MCF 10A (cell line): ENCODE measurements around the gene ARHGEF28. TPM values are rescaled to one million over a fixed set of nuclear protein-coding genes. Genes with fewer than 3 reads are reported as not detected.
A peak's percentile ranks its signal among the peaks of the same experiment; 100 is the strongest.

Experiments
- BruUV-seq: library from RNA; stranded (reverse); fragments of 400-500 nt; replicated peaks from 2 replicates; lab custom pipeline; 2021; lab: Mats Ljungman, UMichigan
- CTCF ChIA-PET: fragments of 300-600 bp; sonication (Branson Sonifier 250); formaldehyde crosslinking; extraction: SDS; loops from one replicate; lab custom pipeline; 2021; ENCODE audit warnings: antibody characterized with exemption, inconsistent platforms; lab: Yijun Ruan, JAX
- POLR2A ChIA-PET: fragments of 300-600, 350-650 bp; sonication (Branson Sonifier 250); formaldehyde crosslinking; extraction: SDS; loops from one replicate; lab custom pipeline; 2020; ENCODE audit warnings: antibody characterized with exemption, inconsistent platforms; lab: Yijun Ruan, JAX
- DNase-seq: peaks from one replicate; pipeline ENCODE4 v3.0.0-alpha.2; 2018; ENCODE audit not compliant: unreplicated experiment
- H3K27ac Mint-ChIP-seq: one replicate; pipeline ENCODE4 v1.8.0; 2022; ENCODE audit warnings: mild to moderate bottlenecking, low read depth, mixed read lengths; ENCODE audit not compliant: unreplicated experiment
- H3K27me3 Mint-ChIP-seq: one replicate; pipeline ENCODE4 v1.8.0; 2022; ENCODE audit warnings: mixed read lengths; ENCODE audit not compliant: insufficient read depth, unreplicated experiment
- H3K36me3 Mint-ChIP-seq: one replicate; pipeline ENCODE4 v1.8.0; 2022; ENCODE audit warnings: mild to moderate bottlenecking, moderate library complexity, mixed read lengths; ENCODE audit not compliant: insufficient read depth, unreplicated experiment
- H3K4me1 Mint-ChIP-seq: one replicate; pipeline ENCODE4 v1.8.0; 2022; ENCODE audit warnings: mixed read lengths; ENCODE audit not compliant: insufficient read depth, unreplicated experiment
- H3K4me3 Mint-ChIP-seq: one replicate; pipeline ENCODE4 v1.8.0; 2022; ENCODE audit warnings: mild to moderate bottlenecking, moderate library complexity, mixed read lengths; ENCODE audit not compliant: unreplicated experiment
- H3K9me3 Mint-ChIP-seq: one replicate; pipeline ENCODE4 v1.8.0; 2022; ENCODE audit warnings: mixed read lengths; ENCODE audit not compliant: unreplicated experiment
- intact Hi-C: fragments of 100-400 bp; cut with micrococcal nuclease; formaldehyde crosslinking; loops from 2 replicates; pipeline ENCODE4 v1.14.1; 2022
- total RNA-seq: library from RNA; stranded (reverse); gene quantifications from 2 replicates; pipeline ENCODE4 v1.2.3, GENCODE V29; 2022
- TF ChIP-seq, protein P1 (sequence below): fragments of 200-600 bp; IDR thresholded peaks from one replicate; pipeline ENCODE4 v1.8.0; 2022; ENCODE audit warnings: antibody characterized with exemption, mild to moderate bottlenecking; ENCODE audit not compliant: unreplicated experiment

The ARHGEF28 gene
- total RNA-seq, 1 experiment from 2014 or later, result 34.8 TPM

- POLR2A ChIA-PET, result interaction anchor here (0.7 to 3.4 kb wide), 7 partner anchors 17 to 205 kb away, joined by 3 to 21 read pairs (median 3); no protein-coding TSS in a partner anchor
- Mint-ChIP-seq H3K27ac (no peak overlapping the region), H3K9me3 (no peaks in the 10 kb centered on the region), H3K4me1 (peaks cover 13% of the 10 kb centered on the region), H3K36me3 (peaks cover 6% of the 10 kb centered on the region), H3K27me3 (no peaks in the 10 kb centered on the region), H3K4me3 (no peak overlapping the region)
- peak; percentile 79 for DNase-seq
- no TSS peak for BruUV-seq
- CTCF ChIA-PET, result interaction anchor here (0.6 to 12.4 kb wide), 37 partner anchors 9 to 866 kb away, joined by 3 to 298 read pairs (median 4); partner anchors contain the start of genes ANKRA2, ARHGEF28 and UTP15
- TF ChIP-seq, protein P1, sequence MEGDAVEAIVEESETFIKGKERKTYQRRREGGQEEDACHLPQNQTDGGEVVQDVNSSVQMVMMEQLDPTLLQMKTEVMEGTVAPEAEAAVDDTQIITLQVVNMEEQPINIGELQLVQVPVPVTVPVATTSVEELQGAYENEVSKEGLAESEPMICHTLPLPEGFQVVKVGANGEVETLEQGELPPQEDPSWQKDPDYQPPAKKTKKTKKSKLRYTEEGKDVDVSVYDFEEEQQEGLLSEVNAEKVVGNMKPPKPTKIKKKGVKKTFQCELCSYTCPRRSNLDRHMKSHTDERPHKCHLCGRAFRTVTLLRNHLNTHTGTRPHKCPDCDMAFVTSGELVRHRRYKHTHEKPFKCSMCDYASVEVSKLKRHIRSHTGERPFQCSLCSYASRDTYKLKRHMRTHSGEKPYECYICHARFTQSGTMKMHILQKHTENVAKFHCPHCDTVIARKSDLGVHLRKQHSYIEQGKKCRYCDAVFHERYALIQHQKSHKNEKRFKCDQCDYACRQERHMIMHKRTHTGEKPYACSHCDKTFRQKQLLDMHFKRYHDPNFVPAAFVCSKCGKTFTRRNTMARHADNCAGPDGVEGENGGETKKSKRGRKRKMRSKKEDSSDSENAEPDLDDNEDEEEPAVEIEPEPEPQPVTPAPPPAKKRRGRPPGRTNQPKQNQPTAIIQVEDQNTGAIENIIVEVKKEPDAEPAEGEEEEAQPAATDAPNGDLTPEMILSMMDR, result peak; percentile 96
- intact Hi-C loops, result loop anchor here (1.0 to 5.0 kb wide), 4 partner anchors 100 to 855 kb away; no protein-coding TSS in a partner anchor
Measured at GRCh38 chr5:73792687-73793320, 166.8 kb downstream of the ARHGEF28 start.

GRCh38 chr5:73793911-73794310 lies 167.9 kb downstream of the ARHGEF28 start:
- Mint-ChIP-seq H3K9me3 (no peaks in the 10 kb centered on the region), H3K27ac (peak overlapping the region; percentile 27), H3K36me3 (peaks cover 11% of the 10 kb centered on the region), H3K27me3 (no peaks in the 10 kb centered on the region), H3K4me1 (peaks cover 13% of the 10 kb centered on the region), H3K4me3 (no peak overlapping the region)
- ChIA-PET CTCF (interaction anchor here (0.6 to 12.4 kb wide), 18 partner anchors 11 to 274 kb away, joined by 3 to 298 read pairs (median 4); partner anchors contain the start of genes ANKRA2, ARHGEF28 and UTP15), POLR2A (interaction anchor here (0.9 to 1.7 kb wide), 4 partner anchors 19 to 206 kb away, joined by 3 to 6 read pairs (median 3); no protein-coding TSS in a partner anchor)
- no peak for DNase-seq
- intact Hi-C loops, result loop anchor here (2.0 to 5.0 kb wide), 2 partner anchors 101 to 277 kb away; no protein-coding TSS in a partner anchor
- TF ChIP-seq, protein P1, result no peak
- no TSS peak for BruUV-seq

GRCh38 chr5:73796164-73797131 lies 170.5 kb downstream of the ARHGEF28 start:
- TF ChIP-seq, protein P1, result no peak
- peaks cover 19% of the 10 kb centered on the region for H3K36me3 Mint-ChIP-seq
- POLR2A ChIA-PET, result interaction anchor here (0.9 to 3.6 kb wide), 9 partner anchors 8 to 853 kb away, joined by 3 to 23 read pairs (median 4); no protein-coding TSS in a partner anchor
- H3K27ac Mint-ChIP-seq, result peak overlapping the region; percentile 68
- CTCF ChIA-PET, result interaction anchor here (0.5 to 12.4 kb wide), 10 partner anchors 9 to 563 kb away, joined by 3 to 298 read pairs (median 3); no protein-coding TSS in a partner anchor
- peak; percentile 90 for DNase-seq
- no peaks in the 10 kb centered on the region for H3K27me3 Mint-ChIP-seq
- intact Hi-C loops, result no loop called here
- no TSS peak for BruUV-seq
- H3K4me1 Mint-ChIP-seq, result peaks cover 13% of the 10 kb centered on the region
- no peak overlapping the region for H3K4me3 Mint-ChIP-seq
- H3K9me3 Mint-ChIP-seq, result no peaks in the 10 kb centered on the region
